Measurements from ENCODE around the gene RAX.

The RAX gene

GRCh38 chr18:59246796-59247195 is 26.5 kb downstream of the RAX start:
- DNase-seq (ENCODE audit: low read depth in 2 of 2), result no peak

DNA sequence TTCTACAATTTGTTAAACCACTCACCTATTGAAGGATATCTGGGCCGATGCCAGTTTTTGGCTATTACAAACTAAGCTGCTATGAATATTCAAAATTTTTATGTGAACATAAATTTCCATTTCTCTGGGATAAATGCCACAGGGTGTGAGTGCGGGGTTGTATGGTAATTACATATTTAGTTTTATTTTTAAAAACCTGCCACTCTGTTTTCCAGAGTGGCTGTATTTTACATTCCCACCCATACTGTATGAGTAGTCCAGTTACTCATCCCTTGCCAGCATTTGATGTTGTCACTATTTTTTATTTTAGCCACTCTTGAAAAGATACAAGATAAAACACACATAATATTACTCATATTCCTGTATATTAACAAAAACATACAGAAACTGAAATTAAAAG is 30.3 kb downstream of the RAX start:
- DNase-seq (ENCODE audit: low read depth in 2 of 2), result no peak

- DNase-seq (ENCODE audit: low read depth in 2 of 2), result no peak
Measured at GRCh38 chr18:59239642-59240041, 33.6 kb downstream of the RAX start.

GRCh38 chr18:59238385-59238784 is 34.9 kb downstream of the RAX start:
- DNase-seq (ENCODE audit: low read depth in 2 of 2), result no peak

DNA sequence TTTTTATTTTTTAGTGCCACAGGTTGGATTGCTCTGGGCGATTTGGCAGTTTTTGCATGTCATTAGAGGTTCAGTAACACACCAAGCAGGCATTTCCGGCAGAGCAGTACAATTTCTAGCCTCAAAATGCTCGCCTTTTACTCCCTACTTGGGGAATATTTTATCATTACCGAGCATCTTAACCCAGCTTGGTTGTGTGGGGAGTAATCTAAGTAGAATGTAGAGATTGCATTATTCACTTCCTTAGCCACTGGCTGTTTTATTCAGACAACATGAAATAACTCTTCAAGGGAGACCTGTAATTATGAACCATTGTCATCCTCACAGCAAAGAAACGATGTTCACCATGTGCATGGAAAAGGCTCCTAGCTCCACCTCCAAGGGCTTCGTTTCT is 40.2 kb downstream of the RAX start:
- no peak for DNase-seq (ENCODE audit: low read depth in 2 of 2)

DNA sequence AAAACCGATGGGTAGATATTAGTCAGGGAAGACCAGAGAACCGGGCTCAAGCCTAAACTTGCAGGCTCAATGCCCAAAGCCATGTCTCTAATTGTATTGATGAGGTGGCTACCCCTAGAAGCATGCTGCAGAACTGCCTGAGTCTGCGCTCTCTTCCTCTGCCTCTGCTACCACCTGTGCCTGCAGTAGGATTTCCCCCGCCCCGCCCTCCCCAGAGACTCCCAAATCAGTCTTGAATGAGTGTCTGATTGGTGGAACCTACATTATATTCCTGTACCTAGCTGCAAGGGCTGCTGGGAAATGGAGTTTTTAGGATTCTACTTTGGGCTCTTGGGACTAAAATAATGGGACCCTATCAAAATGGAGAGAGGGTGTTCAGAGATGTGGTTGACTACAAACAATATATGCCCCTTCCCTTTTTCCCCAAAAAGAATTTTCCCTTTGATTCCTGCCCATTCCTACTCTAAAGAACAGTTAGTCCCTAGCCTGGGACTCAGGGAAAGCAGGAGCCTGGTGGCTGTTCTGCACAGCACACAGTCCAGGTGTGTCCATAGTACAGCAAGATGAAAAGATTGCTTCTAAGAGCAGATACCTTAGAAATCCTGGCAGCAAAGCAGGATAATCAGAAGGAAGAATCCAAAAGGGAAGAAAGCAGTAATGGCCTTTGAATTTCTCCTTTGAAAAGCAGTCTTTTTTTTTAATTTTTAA is 40.8 kb downstream of the RAX start:
- DNase-seq (ENCODE audit: low read depth in 2 of 2), result no peak

DNA sequence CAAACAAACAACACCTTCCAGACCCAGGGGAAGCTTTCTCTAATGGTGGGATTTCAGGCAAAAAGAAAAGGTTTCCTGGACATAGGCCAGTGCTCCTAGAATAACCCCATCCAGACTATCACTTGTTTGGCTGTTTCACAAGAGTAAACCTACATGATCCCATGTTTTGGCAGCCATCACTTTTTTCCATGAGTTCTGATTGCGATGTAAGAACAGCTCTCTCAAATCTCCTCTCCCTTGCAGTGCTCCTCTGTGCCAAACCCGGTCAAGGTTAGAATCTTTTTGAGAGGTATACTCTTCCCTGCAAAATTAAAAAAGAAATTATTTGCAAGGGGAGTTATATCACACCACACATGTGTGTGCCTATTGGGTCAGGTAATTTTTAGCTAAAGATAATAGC is 41.4 kb downstream of the RAX start:
- DNase-seq (ENCODE audit: low read depth in 2 of 2), result no peak

- DNase-seq (ENCODE audit: low read depth in 2 of 2), result no peak
Measured at GRCh38 chr18:59231114-59231513, 42.1 kb downstream of the RAX start.

DNA sequence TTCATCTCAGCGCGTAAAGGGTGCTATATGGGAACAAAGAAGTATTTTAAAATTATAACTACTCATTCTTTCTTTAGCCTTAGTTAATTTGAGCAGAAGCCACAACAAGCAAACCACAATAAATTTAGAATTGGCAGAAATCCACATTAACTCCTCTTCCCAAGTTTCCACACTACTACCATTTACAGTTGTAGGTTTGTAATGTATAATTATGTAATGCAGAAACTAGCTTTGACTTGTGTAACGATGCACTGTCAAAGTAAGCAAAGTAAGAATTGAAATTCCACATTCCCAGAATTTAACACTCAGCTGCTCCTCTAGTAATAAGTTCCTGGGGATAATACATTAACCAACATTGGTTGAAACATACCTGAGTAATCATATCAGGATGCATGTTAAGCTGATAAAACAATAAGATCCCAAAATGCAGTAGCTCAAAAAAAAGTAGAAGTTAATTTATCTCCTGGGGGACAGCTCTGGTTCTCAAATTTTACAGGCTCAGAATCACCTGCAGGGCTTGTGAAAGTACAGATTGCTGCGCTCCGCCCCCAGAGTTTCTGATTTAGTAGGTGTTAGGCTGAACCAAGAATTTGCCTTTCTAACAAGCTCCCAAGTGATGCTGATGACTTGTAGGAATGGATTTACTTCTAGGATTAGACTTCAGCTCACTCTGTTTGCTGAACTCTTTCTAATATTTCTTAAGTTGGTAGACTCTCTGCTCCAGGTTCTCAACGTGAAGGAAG is 43.4 kb downstream of the RAX start:
- no peak for DNase-seq (ENCODE audit: low read depth in 2 of 2)

DNA sequence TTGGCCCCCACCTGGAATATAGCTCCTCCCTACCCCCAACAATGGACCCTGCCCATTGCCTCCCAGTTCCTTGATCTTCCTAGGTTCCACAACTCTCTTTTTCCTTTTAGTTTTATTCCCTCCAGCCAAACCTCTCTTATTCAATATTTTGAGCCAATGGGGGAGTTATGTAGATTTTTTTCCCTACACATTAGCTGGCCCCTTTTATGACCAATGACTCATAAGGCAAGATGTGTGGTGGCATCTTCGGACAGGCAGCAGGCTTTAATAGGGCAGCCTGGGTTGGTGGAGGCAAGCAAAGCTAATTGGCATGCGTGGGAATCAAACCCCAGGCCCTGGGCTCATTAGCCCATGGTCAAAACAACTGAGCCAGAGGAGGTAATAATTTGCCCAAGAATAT is 44.1 kb downstream of the RAX start:
- no peak for DNase-seq (ENCODE audit: low read depth in 2 of 2)

GRCh38 chr18:59228351-59228750 is 44.9 kb downstream of the RAX start:
- DNase-seq (ENCODE audit: low read depth in 2 of 2), result no peak

DNA sequence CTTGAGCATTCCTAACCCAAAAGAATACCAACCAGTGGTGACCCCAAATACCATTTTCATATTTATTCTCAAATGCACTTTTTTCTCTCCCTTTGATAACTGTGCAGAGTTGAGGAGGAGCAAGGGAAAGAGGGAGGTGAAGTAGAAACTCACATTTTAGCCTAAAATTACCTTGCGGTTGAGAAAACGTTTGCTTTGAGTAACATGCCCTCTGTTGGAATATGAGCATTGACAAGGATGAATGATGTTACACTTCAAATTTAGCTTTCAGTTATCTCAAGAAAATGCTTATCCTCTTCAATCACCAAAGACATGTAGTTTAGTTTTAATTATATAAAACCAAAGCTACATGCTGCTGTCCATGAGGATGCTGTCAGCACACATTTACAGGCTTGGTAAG is 50.9 kb downstream of the RAX start:
- DNase-seq (ENCODE audit: low read depth in 2 of 2), result no peak

DNA sequence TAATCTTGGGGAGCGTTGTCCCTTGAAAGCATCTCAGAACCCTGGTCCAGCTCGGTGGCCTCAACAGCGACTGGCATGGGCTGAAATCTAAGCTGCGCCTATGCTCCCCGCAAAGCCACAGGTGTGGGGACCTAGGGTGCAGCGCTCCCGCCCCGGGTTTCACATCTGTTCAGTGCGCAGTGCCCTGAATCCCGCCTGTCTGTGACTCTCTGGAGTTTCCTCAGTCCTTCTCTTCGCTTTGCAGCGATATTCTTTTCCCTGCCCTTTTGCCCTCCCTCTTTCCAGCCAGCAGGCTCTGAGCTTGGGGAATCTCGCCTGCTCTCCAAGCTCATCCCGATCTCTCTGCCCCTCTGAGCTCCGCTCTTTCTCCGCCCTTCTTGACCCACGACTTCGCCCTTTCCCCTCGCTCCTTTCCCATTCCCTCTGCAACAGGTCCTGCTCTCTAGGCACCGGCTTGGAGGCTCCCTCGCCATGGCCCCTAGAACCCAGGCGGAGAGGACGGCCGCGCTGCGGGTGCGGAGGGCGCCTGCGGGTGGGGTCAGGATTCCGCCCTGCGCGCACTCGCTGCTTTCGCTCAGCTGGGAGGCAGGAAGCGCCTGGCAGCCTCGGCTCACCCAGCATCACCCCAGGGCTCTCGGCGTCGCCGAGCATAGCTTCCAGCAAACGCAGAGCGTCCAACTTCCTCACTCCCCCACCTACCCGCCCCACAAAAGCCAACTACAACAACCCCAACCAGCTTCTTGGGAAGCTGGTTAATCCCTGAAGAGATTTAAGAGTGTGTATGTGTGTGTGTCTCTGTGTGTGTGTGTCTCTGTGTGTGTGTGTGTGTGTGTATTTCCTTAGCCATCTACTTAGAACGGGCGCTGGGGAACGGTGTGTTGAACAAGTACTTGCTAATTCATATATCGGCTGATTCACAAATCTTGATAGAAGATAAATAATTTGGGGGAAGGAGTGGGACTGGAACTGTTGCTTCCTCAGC is 52.2 kb downstream of the RAX start:
- no peak for DNase-seq (ENCODE audit: low read depth in 2 of 2)

- DNase-seq (ENCODE audit: low read depth in 2 of 2), result no peak
Measured at GRCh38 chr18:59220164-59220783, 53.0 kb downstream of the RAX start.

GRCh38 chr18:59219672-59220163 is 53.5 kb downstream of the RAX start, which contains the start of gene GRP:
GRP (plus strand) TSS chr18:59220158; CDS start chr18:59220266, 108 bp downstream.
- no peak for DNase-seq (ENCODE audit: low read depth in 2 of 2)

DNA sequence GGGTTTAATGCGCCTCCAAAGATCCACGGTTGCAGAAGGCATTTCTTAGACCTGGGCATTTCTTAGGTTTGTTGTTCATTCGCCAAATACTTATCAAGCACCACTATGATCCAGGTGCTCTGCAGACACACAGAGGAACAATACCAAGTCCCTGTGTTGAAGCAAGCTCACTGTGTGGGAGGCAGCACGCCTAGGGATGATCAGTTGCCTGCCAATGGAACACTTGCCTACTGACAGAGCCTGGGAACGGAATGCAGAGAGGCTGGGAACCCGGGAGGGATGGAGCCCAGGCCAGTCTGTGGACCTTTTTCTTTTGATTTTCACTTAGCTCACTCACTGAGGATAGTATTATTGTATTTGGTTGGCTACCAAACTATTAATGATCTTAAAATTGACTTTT is 55.2 kb downstream of the RAX start:
- DNase-seq (ENCODE audit: low read depth in 2 of 2), result no peak
